Activated CD4-positive, alpha-beta T cell treated with anti-CD3 and anti-CD28 coated beads, Interleukin-2, Interleukin-4, amounts not matched to agents 100 ng/mL and 50 ng/mL, durations not matched to agents 16 hours and 8 hours (primary cell): ENCODE measurements around the gene CPNE6.
"Not testable (repeated sequence)": the region's sequence is repeated elsewhere in the genome, so short reads cannot be mapped to it uniquely, and the experiment has no call there.

Source experiments
- DNase-seq: peaks from one replicate; pipeline ENCODE4 v3.0.0-alpha.2; 2020; ENCODE audit warnings: low spot score

The CPNE6 gene

DNA sequence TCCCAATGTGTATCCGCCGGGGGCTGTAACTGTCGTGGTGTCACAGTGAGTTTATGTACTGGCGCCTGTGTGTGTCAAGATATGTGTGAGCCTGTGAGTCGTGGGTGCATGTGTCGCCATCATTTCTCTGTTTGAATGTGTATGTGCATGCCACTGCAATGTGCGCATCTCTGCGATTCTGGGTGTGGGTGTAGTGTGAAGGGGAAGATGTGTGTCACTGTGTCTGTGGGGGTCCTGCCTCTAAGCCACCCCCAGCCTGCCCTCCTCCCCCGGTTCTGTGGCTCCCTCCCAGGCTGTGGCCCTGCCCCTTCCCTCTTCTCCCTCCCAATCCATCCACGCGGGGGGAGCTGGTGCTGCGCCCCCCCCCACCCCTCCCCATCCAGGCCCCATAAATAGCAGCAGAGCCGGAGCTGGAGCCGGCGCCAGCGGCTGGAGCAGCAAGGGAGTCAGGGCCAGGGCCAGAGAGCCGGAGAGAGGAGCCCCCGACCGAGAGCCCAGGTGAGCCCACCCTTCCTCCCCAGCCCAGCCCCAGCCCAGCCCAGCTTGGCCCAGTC, at the start of gene CPNE6:
Gene CPNE6, plus strand, starts transcription at position 419 of the 554 bp plus-strand sequence. CDS start 1,375 bp downstream, outside the sequence.
- peak; percentile 15 for DNase-seq

- not testable (repeated sequence) for DNase-seq
These were observed 46.4 kb upstream of the CPNE6 start for GRCh38 chr14:24024939-24025418.

- not testable (repeated sequence) for DNase-seq
These were observed 41.7 kb upstream of the CPNE6 start for GRCh38 chr14:24029687-24030086.

DNA sequence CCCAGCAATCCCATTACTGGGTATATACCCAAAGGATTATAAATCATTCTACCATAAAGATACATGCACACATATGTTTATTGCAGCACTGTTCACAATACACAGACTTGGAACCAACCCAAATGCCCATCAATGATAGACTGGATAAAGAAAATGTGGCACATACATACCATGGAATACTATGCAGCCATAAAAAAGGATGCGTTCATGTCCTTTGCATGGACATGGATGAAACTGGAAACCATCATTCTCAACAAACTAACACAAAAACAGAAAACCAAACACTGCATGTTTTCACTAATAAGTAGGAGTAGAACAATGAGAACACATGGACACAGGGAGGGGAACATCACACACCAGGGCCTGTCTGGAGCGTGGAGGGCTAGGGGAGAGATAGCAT, 40.0 kb upstream of the CPNE6 start:
- DNase-seq = not testable (repeated sequence)

- DNase-seq = no peak
These were observed 38.5 kb upstream of the CPNE6 start for GRCh38 chr14:24032727-24033418.

DNA sequence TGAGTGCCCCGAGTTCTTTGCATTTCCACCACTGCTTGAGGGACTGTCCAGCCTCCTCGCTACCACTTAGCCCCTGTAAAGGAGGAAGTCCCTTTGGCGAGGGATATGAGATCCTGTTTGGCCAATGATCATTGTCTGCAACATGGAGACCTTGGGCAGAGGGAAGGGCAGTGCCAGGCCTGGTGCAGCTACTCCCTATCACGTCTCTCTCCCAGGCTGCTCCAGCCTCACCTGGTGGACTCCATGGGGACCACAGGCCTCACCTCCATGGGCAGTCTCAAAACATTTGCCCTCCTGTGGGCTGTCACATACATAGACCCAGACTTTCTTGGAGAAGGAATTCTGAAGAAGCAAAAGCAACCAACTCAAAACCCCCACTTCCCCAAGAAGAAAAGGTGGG, 35.6 kb upstream of the CPNE6 start:
- DNase-seq = not testable (repeated sequence)

DNA sequence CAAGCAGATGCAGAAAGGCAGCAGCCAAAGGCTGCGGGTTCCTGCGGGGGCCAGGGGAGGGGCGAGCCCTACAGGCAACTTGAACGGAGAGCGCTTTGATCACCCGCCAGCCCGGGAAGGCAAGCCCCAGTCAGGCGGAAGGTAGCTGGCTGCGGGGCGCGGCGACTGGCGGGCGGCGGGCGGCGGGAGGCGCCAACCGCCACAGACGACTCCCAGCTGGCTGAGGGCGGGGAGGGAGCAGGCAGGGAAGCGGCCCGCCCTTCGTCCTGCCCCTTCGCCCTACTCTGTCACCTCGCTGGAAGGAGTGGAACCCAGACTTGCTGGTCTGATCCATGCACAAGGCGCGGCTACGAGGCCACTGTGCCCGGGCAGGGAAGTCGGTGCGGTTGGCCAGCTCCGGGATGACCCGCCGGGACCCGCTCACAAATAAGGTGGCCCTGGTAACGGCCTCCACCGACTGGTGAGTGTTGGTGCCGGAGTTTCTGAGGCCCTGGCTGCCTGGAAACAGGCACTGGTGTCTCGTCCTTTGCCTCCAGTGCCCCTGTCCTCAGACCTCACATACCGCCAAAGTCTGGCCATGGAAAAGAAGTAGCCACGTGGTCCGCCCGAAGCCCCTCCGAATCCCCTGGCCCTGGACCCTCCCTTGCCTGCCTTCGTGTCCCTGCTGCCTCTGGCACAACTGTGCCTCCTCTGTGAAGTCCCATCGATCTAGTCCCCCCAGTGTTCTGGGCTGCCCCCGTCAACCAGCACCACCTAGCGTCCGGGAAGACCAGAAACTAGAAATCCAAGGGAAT, 35.0 kb upstream of the CPNE6 start:
- DNase-seq = peak; percentile 68

- not testable (repeated sequence) for DNase-seq
These were observed 34.3 kb upstream of the CPNE6 start for GRCh38 chr14:24036963-24037657.

- DNase-seq = no peak
These were observed 33.7 kb upstream of the CPNE6 start for GRCh38 chr14:24037658-24038037.

DNA sequence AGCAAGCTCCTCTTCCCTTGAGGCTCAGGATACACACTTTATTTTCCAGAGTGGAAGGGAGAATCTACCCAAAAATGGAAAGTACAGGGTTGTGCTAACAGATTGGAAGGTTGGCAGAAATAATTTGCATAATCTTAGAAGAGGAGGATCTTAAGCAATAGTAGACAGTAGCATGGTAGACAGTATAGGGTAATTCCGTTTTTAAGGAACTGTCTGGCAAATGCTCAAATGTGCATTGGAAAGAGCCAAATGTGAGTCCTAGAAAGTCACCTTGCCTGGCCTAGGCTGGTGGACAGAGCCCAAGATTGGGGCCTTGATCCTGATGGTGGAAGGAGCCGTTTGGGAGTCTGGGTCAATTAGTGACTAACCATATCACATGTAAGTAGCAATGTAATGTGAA, 32.7 kb upstream of the CPNE6 start:
- DNase-seq = no peak

DNA sequence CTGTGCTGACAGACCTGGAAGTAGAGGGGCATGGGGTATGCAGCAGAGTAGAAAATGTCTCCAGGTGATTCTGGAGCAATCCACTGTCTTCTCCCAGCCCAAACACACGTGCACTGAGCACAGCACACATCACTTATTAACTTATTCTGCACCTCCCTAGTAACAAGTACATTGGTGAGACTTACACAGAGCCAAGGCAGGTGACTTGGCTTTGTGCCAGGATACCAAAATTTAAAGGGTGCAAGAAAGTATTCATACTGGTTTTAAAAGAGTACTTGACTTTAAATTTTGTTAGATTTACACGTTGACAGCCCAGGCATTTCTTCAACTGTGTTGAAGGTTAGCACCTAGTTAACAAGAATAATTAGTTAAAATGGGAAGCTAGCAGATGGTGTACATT, 30.7 kb upstream of the CPNE6 start:
- no peak for DNase-seq

- DNase-seq = no peak
These were observed 28.6 kb upstream of the CPNE6 start for GRCh38 chr14:24042746-24043145.

GRCh38 chr14:24049002-24049401, 22.4 kb upstream of the CPNE6 start:
- DNase-seq = not testable (repeated sequence)

DNA sequence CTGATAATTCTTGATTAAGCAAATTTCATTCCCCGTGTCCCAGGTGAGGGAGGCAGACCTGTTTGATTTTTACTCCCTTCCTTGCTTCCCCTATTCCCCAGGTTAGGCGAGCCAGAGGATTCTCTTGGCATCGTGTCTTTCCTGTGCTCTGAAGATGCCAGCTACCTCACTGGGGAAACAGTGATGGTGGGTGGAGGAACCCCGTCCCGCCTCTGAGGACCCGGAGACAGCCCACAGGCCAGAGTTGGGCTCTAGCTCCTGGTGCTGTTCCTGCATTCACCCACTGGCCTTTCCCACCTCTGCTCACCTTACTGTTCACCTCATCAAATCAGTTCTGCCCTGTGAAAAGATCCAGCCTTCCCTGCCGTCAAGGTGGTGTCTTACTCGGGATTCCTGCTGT, 20.6 kb upstream of the CPNE6 start:
- DNase-seq = not testable (repeated sequence)

- DNase-seq = no peak
These were observed 20.1 kb upstream of the CPNE6 start for GRCh38 chr14:24051176-24051788.

DNA sequence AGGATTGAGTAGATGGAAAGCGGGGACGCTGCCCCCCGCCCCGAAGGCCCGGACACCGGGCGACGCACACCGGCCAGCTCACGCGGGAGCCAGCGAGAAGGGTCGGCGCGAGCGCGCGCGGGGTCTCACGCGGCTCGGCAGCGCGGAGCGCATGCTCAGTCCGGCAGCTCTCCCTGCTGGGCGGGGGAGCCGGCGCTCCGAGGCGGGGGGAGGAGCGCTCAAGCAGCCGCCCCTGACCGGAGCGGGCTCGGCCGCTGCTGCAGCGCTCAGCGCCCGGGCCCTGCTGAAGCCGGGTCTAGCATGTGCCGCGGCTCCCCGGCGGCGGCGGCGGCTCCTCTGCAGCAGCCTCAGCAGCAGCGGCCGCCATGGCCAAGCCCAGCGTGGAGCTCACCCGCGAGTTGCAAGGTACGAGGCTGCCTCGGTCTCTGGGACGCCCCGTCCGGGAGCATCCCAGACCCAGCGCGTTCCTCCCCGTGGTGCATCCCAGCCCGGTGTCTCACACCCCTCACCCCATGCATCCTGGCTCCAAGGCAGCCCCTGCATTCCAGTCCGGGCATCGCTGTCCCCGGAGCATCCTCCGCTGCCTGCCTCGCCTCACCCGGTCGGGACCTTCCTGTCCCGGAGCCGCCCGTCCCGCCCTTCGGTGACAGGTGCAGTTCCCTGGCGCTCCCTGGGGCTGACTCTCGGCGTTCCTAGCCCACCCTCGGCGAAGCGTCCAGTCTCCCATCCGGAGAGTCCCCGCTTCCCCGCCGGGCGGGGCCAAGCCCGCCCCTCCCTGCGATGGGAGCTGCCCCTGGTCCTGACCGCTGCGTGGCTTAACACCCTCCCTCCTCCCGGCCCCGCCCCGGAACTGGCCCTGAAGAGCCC, 19.3 kb upstream of the CPNE6 start, which contains the start of gene CARMIL3:
Gene CARMIL3, plus strand, starts transcription at position 221 of the 867 bp plus-strand sequence. Its CDS starts 145 bp downstream, at position 366.
- peak; percentile 58 for DNase-seq

DNA sequence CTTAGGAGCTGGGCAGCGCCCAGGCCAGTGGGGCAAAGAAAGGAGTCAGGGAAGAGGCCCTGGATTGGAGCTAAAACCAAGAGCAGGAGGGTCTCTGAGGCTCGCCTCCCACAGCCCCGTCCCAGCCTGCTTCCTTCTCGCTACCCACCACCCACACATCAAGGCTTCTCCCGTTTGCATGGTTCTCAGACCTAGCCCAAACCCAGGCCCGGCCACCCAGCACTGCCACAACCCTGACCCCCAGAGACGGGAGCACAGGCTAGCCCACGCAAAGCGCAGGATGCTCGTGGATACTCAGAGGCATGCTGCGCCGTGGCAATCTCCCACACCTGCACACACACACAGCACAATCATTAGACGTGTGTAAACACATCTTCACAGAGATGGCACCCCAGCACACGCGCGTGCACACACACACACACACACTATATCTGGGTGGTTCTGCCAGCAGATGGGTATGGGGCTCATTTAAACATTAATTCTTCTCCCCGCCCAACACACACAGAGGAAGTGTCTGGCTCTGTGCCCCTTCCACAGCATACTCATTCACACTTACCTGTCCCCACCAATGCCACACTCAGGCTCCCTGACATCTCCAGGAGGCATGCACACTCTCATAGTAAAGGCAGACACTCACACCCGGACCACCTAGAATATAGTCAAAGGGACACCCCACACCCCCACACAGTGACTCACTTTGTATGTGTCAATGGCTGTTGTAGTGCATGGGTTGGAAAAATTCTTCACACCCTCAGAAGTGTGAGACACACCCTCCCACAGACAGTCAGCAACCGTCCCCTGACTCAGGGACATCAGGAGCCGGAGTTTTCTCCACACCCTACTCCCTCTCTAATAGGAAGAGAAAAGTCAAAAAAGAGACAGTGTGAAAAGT, 18.5 kb upstream of the CPNE6 start:
- peak; percentile 49 for DNase-seq

GRCh38 chr14:24053548-24054323, 17.6 kb upstream of the CPNE6 start:
- no peak for DNase-seq

DNA sequence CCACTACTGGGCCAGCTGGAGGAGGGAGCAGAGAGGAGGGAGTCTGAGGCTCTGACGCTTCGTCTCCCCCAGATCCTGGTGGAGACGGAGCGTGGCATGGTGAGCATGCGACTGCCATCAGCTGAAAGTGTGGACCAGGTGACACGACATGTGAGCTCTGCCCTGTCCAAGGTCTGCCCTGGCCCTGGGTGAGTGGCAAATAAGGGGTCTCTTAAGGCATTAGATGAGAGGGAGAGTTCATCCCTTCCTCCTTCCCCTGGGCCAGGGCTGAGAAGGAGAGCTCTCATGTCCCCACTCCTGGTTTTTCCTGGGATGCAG, 17.1 kb upstream of the CPNE6 start:
- DNase-seq = no peak
